Activated T-cell treated with anti-CD3 and anti-CD28 coated beads, Interleukin-2, amount 50 U/mL, for 24 hours (primary cell): ENCODE results near the gene MOK.

Source experiments
- DNase-seq: peaks from one replicate; pipeline ENCODE4 v3.0.0-alpha.2; 2020
- H3K27ac Mint-ChIP-seq: 2 replicates; pipeline ENCODE4 v1.8.0; 2020; ENCODE audit warnings: mild to moderate bottlenecking, mixed read lengths
- H3K27me3 Mint-ChIP-seq: 2 replicates; pipeline ENCODE4 v1.8.0; 2020; ENCODE audit warnings: mixed read lengths
- H3K36me3 Mint-ChIP-seq: 2 replicates; pipeline ENCODE4 v1.8.0; 2020; ENCODE audit warnings: low read depth, mixed read lengths
- H3K4me1 Mint-ChIP-seq: 2 replicates; pipeline ENCODE4 v1.8.0; 2020; ENCODE audit warnings: low read depth, mixed read lengths
- H3K4me3 Mint-ChIP-seq: 2 replicates; pipeline ENCODE4 v1.8.0; 2020; ENCODE audit warnings: mild to moderate bottlenecking, moderate library complexity, mixed read lengths
- H3K9me3 Mint-ChIP-seq: 2 replicates; pipeline ENCODE4 v1.8.0; 2020; ENCODE audit warnings: mixed read lengths

The MOK gene

DNA sequence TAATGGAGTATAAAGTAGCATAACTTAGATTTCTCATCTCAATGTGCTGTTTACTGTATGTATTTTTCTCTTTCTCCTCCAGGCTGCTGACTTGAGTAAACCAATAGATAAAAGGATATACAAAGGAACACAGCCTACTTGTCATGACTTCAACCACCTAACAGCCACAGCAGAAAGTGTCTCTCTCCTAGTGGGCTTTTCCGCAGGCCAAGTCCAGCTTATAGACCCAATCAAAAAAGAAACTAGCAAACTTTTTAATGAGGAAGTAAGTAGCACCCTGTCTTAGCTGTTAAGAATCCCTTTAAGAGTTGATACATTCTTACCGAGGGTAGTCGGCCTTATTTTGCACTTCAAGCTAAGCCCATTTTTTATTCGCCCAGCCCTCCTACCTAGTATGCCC, 110.1 kb downstream of the MOK start:
- H3K27me3 Mint-ChIP-seq = no peaks in the 10 kb centered on the region
- H3K4me1 Mint-ChIP-seq = peaks cover 72% of the 10 kb centered on the region
- H3K27ac Mint-ChIP-seq = no peak overlapping the region
- no peak for DNase-seq
- H3K9me3 Mint-ChIP-seq = no peaks in the 10 kb centered on the region
- no peak overlapping the region for H3K4me3 Mint-ChIP-seq
- H3K36me3 Mint-ChIP-seq = peaks cover 53% of the 10 kb centered on the region

GRCh38 chr14:102192840-102193502, 112.0 kb downstream of the MOK start:
- Mint-ChIP-seq H3K27me3 (no peaks in the 10 kb centered on the region), H3K9me3 (no peaks in the 10 kb centered on the region), H3K27ac (peak overlapping the region; percentile 33), H3K36me3 (peaks cover 35% of the 10 kb centered on the region), H3K4me3 (no peak overlapping the region), H3K4me1 (peaks cover 59% of the 10 kb centered on the region)
- no peak for DNase-seq

GRCh38 chr14:102189874-102190273, 115.1 kb downstream of the MOK start:
- peaks cover 59% of the 10 kb centered on the region for H3K4me1 Mint-ChIP-seq
- H3K27me3 Mint-ChIP-seq = no peaks in the 10 kb centered on the region
- no peak overlapping the region for H3K27ac Mint-ChIP-seq
- peaks cover 9% of the 10 kb centered on the region for H3K36me3 Mint-ChIP-seq
- no peak for DNase-seq
- H3K9me3 Mint-ChIP-seq = no peaks in the 10 kb centered on the region
- no peak overlapping the region for H3K4me3 Mint-ChIP-seq

DNA sequence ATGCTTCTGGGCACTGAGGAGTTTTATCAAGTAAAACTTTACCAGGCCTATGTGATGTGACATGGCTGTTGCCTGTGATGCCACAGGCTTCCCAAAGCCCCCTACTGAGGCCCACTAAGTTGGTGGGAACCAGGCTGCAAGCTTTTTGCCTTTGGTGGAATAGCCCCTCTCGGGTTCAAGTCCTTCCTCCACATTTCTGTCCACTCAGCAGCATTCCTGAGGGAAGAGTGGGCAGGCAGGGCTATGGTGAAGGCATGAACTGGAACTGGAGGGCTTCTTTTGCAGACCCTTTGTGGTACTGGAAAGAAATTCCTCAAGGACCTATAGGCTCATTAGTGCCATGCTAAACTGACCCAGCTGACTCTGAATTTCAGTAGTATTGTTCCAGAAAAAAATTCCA, 116.8 kb downstream of the MOK start:
- Mint-ChIP-seq H3K4me3 (no peak overlapping the region), H3K27ac (no peak overlapping the region), H3K36me3 (peaks cover 6% of the 10 kb centered on the region), H3K4me1 (peaks cover 65% of the 10 kb centered on the region), H3K27me3 (no peaks in the 10 kb centered on the region), H3K9me3 (no peaks in the 10 kb centered on the region)
- no peak for DNase-seq

GRCh38 chr14:102187568-102188001, 117.4 kb downstream of the MOK start:
- Mint-ChIP-seq H3K4me3 (no peak overlapping the region), H3K27ac (peak overlapping the region; percentile 82), H3K36me3 (peaks cover 4% of the 10 kb centered on the region), H3K9me3 (no peaks in the 10 kb centered on the region), H3K27me3 (no peaks in the 10 kb centered on the region), H3K4me1 (peaks cover 69% of the 10 kb centered on the region)
- DNase-seq = no peak

DNA sequence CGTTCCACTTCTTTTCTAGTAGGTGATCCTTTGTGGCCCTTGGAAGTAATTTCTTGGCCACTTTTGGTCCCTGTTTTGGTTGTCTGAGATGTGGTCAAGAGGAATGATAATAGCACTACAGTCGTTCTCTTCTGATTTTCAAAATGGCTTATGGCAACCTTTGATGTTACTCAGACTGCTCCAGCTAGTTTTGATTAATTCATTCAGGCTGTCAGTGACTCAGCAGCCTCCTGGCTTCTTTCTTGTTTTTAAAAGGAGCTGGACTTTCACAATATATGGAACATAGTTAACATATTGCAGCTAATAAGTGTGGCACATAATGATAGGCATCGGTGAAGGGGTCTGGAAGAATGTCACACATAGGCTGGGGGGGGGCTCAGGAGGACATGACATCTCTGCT, 117.9 kb downstream of the MOK start:
- Mint-ChIP-seq H3K27me3 (no peaks in the 10 kb centered on the region), H3K27ac (peak overlapping the region; percentile 82), H3K4me3 (no peak overlapping the region), H3K9me3 (no peaks in the 10 kb centered on the region), H3K36me3 (peaks cover 4% of the 10 kb centered on the region), H3K4me1 (peaks cover 73% of the 10 kb centered on the region)
- no peak for DNase-seq

DNA sequence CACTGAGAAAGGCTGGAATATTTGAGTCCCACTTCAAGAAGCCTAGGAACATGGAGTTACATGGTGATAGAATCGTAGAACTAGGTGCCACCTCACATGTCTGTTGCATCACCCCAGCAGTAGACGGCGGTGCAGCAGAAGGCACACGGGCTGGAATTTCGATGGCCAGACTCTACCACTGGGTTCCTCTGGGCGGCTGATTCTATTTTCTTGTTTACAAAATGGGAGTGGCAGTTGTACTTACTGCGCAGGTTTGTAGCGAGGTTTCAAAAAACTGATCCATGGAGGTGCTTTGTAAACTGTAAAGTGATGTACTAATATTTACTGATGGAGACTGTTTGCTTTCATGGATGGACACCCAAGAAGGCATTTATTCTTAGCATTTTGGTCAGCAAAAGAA, 119.6 kb downstream of the MOK start:
- H3K27ac Mint-ChIP-seq = peak overlapping the region; percentile 94
- no peak overlapping the region for H3K4me3 Mint-ChIP-seq
- DNase-seq = no peak
- peaks cover 6% of the 10 kb centered on the region for H3K36me3 Mint-ChIP-seq
- peaks cover 78% of the 10 kb centered on the region for H3K4me1 Mint-ChIP-seq
- no peaks in the 10 kb centered on the region for H3K9me3 Mint-ChIP-seq
- H3K27me3 Mint-ChIP-seq = no peaks in the 10 kb centered on the region

GRCh38 chr14:102184316-102185035, 120.5 kb downstream of the MOK start:
- peak overlapping the region; percentile 51 for H3K4me3 Mint-ChIP-seq
- peak overlapping the region; percentile 94 for H3K27ac Mint-ChIP-seq
- peaks cover 80% of the 10 kb centered on the region for H3K4me1 Mint-ChIP-seq
- no peaks in the 10 kb centered on the region for H3K27me3 Mint-ChIP-seq
- H3K36me3 Mint-ChIP-seq = peaks cover 8% of the 10 kb centered on the region
- peak; percentile 53 for DNase-seq
- H3K9me3 Mint-ChIP-seq = no peaks in the 10 kb centered on the region

- Mint-ChIP-seq H3K27ac (peak overlapping the region; percentile 94), H3K27me3 (no peaks in the 10 kb centered on the region)
Observed at GRCh38 chr14:102183886-102184285, 121.1 kb downstream of the MOK start.

DNA sequence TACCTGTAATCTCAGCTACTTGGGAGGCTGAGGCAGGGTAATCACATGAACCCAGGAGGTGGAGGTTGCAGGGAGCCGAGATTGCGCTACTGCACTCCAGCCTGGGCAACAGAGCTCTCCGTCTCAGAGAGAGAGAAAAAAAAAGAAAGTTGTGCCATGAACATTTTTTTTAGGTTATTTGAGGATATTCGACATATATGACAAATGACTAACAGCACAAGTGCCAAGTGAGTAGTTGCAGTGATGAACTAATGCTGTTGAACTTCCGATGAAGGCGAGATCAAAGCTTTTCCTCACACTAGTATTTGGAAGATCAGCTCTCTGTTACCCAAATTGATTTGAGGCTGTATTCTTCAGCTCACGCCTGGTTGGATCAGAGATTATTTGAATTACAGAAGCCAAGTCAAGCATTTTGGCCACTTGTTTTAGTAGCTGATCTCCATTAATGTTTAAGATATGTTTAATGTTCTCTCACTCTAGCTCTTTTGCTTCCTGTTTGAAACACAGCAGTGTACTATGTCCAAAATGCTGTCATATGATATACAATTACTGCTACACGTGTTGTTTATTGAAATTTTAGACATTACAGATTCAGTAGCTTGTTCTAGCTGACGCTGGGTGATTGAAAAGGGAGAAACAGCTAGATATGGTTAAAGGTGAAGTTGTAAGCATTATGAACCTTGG, 121.9 kb downstream of the MOK start:
- H3K27me3 Mint-ChIP-seq = no peaks in the 10 kb centered on the region
- H3K4me3 Mint-ChIP-seq = peak overlapping the region; percentile 5
- no peaks in the 10 kb centered on the region for H3K9me3 Mint-ChIP-seq
- H3K4me1 Mint-ChIP-seq = peaks cover 88% of the 10 kb centered on the region
- peak overlapping the region; percentile 94 for H3K27ac Mint-ChIP-seq
- DNase-seq = no peak
- H3K36me3 Mint-ChIP-seq = peaks cover 15% of the 10 kb centered on the region

More at GRCh38 chr14:102183886-102184285, 121.1 kb downstream of the MOK start:
- no peak for DNase-seq
- H3K4me1 Mint-ChIP-seq = peaks cover 80% of the 10 kb centered on the region
- peaks cover 9% of the 10 kb centered on the region for H3K36me3 Mint-ChIP-seq
- peak overlapping the region; percentile 51 for H3K4me3 Mint-ChIP-seq
- H3K9me3 Mint-ChIP-seq = no peaks in the 10 kb centered on the region

DNA sequence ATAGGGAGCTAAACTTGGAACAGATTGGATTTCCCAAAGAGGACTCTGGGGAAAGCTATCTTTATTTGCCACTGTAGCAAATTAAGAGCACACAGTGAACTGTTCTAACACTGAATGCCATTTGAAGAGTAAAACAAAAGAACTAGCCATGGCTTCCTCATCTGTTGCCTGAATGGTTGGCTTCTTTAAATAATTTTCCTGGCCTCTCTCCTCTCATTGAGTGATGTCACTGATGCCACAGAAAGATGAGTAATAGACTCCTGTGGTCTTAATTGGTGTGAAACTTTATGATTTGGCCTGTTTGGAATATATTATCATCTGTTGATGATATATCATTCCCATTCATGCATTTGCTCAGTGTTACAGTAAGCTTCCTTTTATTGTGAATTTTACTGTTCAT, 122.8 kb downstream of the MOK start:
- Mint-ChIP-seq H3K27me3 (no peaks in the 10 kb centered on the region), H3K36me3 (peaks cover 18% of the 10 kb centered on the region), H3K9me3 (no peaks in the 10 kb centered on the region), H3K4me3 (no peak overlapping the region), H3K27ac (peak overlapping the region; percentile 41), H3K4me1 (peaks cover 90% of the 10 kb centered on the region)
- no peak for DNase-seq

- no peaks in the 10 kb centered on the region for H3K9me3 Mint-ChIP-seq
- peaks cover 89% of the 10 kb centered on the region for H3K4me1 Mint-ChIP-seq
- no peaks in the 10 kb centered on the region for H3K27me3 Mint-ChIP-seq
- DNase-seq = no peak
- H3K4me3 Mint-ChIP-seq = no peak overlapping the region
- H3K36me3 Mint-ChIP-seq = peaks cover 22% of the 10 kb centered on the region
- peak overlapping the region; percentile 75 for H3K27ac Mint-ChIP-seq
Observed at GRCh38 chr14:102181187-102181586, 123.8 kb downstream of the MOK start.

- Mint-ChIP-seq H3K27me3 (no peaks in the 10 kb centered on the region), H3K4me1 (peaks cover 88% of the 10 kb centered on the region), H3K4me3 (no peak overlapping the region), H3K27ac (peak overlapping the region; percentile 75), H3K36me3 (peaks cover 25% of the 10 kb centered on the region), H3K9me3 (no peaks in the 10 kb centered on the region)
- no peak for DNase-seq
Observed at GRCh38 chr14:102180248-102180998, 124.5 kb downstream of the MOK start.
